Gastroesophageal sphincter (tissue), 3 donors: Measurements from ENCODE around the gene TSPAN11.
"Not testable (repeated sequence)": the region's sequence is repeated elsewhere in the genome, so short reads cannot be mapped to it uniquely, and the experiment has no call there.

ENCODE experiments used
- EP300 ChIP-seq: sonication (generic); formaldehyde crosslinking; IDR thresholded peaks from one replicate; pipeline ENCODE4 v1.6.1; 2017; ENCODE audit warnings: antibody characterized with exemption, mild to moderate bottlenecking
- POLR2A ChIP-seq, 2 donors: fragments of 450-650 bp; IDR thresholded peaks; one replicate each; pipeline ENCODE4 v1.6.1; 2017; ENCODE audit warnings: antibody characterized with exemption in 2 of 2, mild to moderate bottlenecking in 2 of 2, moderate library complexity in 1 of 2
- POLR2AphosphoS5 ChIP-seq: sonication (generic); formaldehyde crosslinking; IDR thresholded peaks from one replicate; pipeline ENCODE4 v1.6.1; 2017; ENCODE audit warnings: antibody characterized with exemption
- TF ChIP-seq, protein P1 (sequence below), 4 experiments: fragments of 200-600 bp in 2 of 4; fragments of 450-650 bp in 2 of 4; sonication (generic) in 1 of 4; IDR thresholded peaks; one replicate each; pipeline ENCODE4 v1.5.1; 2017 to 2019; ENCODE audit warnings: antibody characterized with exemption in 4 of 4, mild to moderate bottlenecking in 2 of 4, moderate library complexity in 2 of 4

DNA sequence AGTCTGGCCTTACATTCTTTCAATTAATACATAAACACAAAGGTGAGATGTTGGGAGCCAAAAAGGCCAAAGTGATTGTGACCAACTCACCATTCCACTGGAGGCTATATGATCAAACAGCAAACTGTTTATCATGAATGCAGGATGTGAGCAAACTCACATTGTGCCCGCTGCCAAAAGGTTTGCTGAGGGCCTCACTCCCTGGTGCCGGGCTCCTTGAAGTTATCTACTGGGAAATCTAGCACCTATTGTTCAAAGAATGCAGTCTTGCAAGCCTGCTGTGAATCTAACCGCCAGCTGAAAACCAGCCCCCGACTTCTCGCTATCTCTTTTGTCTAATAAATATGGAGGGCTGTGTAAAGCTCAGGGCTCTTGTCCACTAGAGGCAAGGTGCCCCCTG, 100.5 kb downstream of the TSPAN11 start:
- TF ChIP-seq, protein P1, sequence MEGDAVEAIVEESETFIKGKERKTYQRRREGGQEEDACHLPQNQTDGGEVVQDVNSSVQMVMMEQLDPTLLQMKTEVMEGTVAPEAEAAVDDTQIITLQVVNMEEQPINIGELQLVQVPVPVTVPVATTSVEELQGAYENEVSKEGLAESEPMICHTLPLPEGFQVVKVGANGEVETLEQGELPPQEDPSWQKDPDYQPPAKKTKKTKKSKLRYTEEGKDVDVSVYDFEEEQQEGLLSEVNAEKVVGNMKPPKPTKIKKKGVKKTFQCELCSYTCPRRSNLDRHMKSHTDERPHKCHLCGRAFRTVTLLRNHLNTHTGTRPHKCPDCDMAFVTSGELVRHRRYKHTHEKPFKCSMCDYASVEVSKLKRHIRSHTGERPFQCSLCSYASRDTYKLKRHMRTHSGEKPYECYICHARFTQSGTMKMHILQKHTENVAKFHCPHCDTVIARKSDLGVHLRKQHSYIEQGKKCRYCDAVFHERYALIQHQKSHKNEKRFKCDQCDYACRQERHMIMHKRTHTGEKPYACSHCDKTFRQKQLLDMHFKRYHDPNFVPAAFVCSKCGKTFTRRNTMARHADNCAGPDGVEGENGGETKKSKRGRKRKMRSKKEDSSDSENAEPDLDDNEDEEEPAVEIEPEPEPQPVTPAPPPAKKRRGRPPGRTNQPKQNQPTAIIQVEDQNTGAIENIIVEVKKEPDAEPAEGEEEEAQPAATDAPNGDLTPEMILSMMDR (IDR thresholded peaks at IDR 0.05) = not testable (repeated sequence)
- not testable (repeated sequence) for TF ChIP-seq POLR2AphosphoS5; EP300; POLR2A (IDR thresholded peaks at IDR 0.05)
